ENCODE results near the gene SPEF1.

GRCh38 chr20:3801299-3801698, 20.1 kb upstream of the SPEF1 start:
- TF ChIP-seq CTCF (IDR thresholded peaks at IDR 0.05; ENCODE audit: poor library complexity) (no peak), EZH2 (IDR thresholded peaks at IDR 0.05; ENCODE audit: borderline replicate concordance) (no peak)
